GM12878 (cell line): ENCODE results near the gene KRT222. TPM values are rescaled to one million over a fixed set of nuclear protein-coding genes. Genes with fewer than 3 reads are reported as not detected.

Experiments used
- ASH2L ChIP-seq: fragments of 300-600, 200-600 bp; sonication (generic); IDR thresholded peaks from 2 replicates; pipeline ENCODE4 v1.6.1; 2017; ENCODE audit warnings: low read depth, mild to moderate bottlenecking, borderline replicate concordance
- EZH2 ChIP-seq: IDR thresholded peaks from 2 replicates; pipeline ENCODE4 v1.6.1; 2012; ENCODE audit warnings: low read depth, mild to moderate bottlenecking, control low read depth, inconsistent platforms, low read length, borderline replicate concordance; ENCODE audit not compliant: control insufficient read depth
- HDAC6 ChIP-seq: fragments of 200-600 bp; sonication (generic); IDR thresholded peaks from one replicate; pipeline ENCODE4 v1.8.0; 2017; ENCODE audit warnings: antibody characterized with exemption; ENCODE audit not compliant: unreplicated experiment
- JUNB ChIP-seq: IDR thresholded peaks from 2 replicates; pipeline ENCODE4 v1.6.1; 2016; ENCODE audit warnings: antibody characterized with exemption, mild to moderate bottlenecking
- RAD21 ChIP-seq: IDR thresholded peaks from 2 replicates; pipeline ENCODE4 v1.6.1; 2011; ENCODE audit warnings: mild to moderate bottlenecking, low read depth, low read length, moderate library complexity; ENCODE audit not compliant: insufficient read depth
- RCOR1 ChIP-seq: conservative IDR thresholded peaks from 2 replicates; pipeline ENCODE4 v1.6.1; 2012; ENCODE audit warnings: low read depth, low read length, improper control_type of control experiment
- ZNF622 ChIP-seq: fragments of 450-650 bp; IDR thresholded peaks from 2 replicates; pipeline ENCODE4 v1.6.1; 2017; ENCODE audit warnings: mild to moderate bottlenecking, inconsistent platforms
- polyA plus RNA-seq, 11 experiments: library from polyadenylated mRNA; depleted of rRNA in 4 of 11; unstranded in 6 of 11; stranded (reverse) in 5 of 11; fragments of >200 nt; fragmentation: Nextera tagmentation in 4 of 11; fragmentation: Illumina TruSeq in 1 of 11; extraction: Ambion mirVana in 4 of 11; extraction: Trizol in 1 of 11; gene quantifications; 1 replicate in 1 of 11; 2 replicates in 10 of 11; pipeline versions ENCODE4 v1.2.1 to v1.2.3, GENCODE V29; 2011 to 2016; ENCODE audit warnings: inconsistent platforms in 2 of 11, missing spikeins in 2 of 11, low read depth in 1 of 11
- total RNA-seq, 4 experiments: library from RNA; depleted of rRNA in 3 of 4; stranded (reverse); fragments of >200 nt in 3 of 4; fragmentation: Illumina TruSeq in 1 of 4; extraction: Trizol in 1 of 4; gene quantifications; 2 replicates each; pipeline versions ENCODE4 v1.2.1 to v1.2.3, GENCODE V29; 2013 to 2021
- TF ChIP-seq, protein P1 (sequence below): fragments of 150-350 bp; IDR thresholded peaks from 2 replicates; pipeline ENCODE4 v1.6.1; 2014; ENCODE audit warnings: mild to moderate bottlenecking, low read depth, low read length
- TF ChIP-seq, protein P2 (sequence below): fragments of 450-650 bp; IDR thresholded peaks from 2 replicates; pipeline ENCODE4 v1.6.1; 2017; ENCODE audit warnings: mild to moderate bottlenecking, moderate library complexity
- TF ChIP-seq, protein P3 (sequence below): fragments of 450-650 bp; IDR thresholded peaks from 2 replicates; pipeline ENCODE4 v1.6.1; 2014; ENCODE audit warnings: mild to moderate bottlenecking
- TF ChIP-seq, protein P4 (sequence below): IDR thresholded peaks from 2 replicates; pipeline ENCODE4 v1.6.1; 2012; ENCODE audit warnings: improper control_type of control experiment, low read depth, low read length; ENCODE audit not compliant: insufficient replicate concordance
- TF ChIP-seq, protein P5 (sequence below): fragments of 450-650 bp; formaldehyde crosslinking; IDR thresholded peaks from 2 replicates; pipeline ENCODE4 v1.4.0; 2022; ENCODE audit warnings: mild to moderate bottlenecking, moderate library complexity

Gene KRT222
- total and polyA plus RNA-seq, 10 of the 15 experiments (the other 5 are each of a cell fraction or from before 2014, with no cell fraction given): 0.21 to 6.4 (median 0.54) TPM; not detected in 1

DNA sequence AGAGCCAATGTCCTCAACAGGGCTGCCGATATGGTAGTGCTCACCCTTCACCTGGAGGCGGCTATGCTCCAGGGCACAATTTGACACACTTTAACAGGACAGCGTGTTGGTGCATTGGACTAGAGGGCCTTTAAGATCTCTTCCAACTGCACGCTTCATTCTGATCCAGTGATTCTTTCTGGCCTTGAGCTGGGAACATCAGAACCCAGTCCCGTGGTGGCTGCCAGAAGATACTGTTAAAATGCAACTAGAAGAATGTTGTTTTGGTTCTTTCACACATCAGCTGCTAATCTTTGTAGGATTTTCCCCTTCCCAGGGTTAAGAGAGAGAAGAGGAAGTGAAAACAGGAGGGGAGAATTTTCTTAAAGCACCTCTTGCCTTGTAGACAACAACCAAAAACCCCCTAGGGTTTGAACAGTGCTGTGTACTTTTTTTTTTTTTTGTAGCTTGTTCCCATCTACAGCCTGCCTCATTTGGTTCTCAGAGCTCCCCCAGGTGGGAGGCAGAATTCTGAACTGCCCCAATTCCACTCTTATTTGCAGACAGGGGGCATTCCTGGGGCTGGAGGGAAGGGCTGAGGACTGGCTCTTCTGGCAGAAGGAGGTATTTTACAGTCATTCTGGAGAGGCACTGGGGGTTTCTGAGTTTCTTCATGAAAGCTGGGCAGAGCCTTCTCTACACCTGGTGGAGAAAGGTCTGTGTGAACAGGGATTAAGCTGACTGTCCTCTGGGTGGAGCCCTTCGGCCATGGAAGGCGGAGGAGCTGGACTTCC, 49.7 kb downstream of the KRT222 start (continued):
- TF ChIP-seq, protein P1, sequence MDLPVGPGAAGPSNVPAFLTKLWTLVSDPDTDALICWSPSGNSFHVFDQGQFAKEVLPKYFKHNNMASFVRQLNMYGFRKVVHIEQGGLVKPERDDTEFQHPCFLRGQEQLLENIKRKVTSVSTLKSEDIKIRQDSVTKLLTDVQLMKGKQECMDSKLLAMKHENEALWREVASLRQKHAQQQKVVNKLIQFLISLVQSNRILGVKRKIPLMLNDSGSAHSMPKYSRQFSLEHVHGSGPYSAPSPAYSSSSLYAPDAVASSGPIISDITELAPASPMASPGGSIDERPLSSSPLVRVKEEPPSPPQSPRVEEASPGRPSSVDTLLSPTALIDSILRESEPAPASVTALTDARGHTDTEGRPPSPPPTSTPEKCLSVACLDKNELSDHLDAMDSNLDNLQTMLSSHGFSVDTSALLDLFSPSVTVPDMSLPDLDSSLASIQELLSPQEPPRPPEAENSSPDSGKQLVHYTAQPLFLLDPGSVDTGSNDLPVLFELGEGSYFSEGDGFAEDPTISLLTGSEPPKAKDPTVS: no peak
- TF ChIP-seq ASH2L: no peak
- TF ChIP-seq, protein P2, sequence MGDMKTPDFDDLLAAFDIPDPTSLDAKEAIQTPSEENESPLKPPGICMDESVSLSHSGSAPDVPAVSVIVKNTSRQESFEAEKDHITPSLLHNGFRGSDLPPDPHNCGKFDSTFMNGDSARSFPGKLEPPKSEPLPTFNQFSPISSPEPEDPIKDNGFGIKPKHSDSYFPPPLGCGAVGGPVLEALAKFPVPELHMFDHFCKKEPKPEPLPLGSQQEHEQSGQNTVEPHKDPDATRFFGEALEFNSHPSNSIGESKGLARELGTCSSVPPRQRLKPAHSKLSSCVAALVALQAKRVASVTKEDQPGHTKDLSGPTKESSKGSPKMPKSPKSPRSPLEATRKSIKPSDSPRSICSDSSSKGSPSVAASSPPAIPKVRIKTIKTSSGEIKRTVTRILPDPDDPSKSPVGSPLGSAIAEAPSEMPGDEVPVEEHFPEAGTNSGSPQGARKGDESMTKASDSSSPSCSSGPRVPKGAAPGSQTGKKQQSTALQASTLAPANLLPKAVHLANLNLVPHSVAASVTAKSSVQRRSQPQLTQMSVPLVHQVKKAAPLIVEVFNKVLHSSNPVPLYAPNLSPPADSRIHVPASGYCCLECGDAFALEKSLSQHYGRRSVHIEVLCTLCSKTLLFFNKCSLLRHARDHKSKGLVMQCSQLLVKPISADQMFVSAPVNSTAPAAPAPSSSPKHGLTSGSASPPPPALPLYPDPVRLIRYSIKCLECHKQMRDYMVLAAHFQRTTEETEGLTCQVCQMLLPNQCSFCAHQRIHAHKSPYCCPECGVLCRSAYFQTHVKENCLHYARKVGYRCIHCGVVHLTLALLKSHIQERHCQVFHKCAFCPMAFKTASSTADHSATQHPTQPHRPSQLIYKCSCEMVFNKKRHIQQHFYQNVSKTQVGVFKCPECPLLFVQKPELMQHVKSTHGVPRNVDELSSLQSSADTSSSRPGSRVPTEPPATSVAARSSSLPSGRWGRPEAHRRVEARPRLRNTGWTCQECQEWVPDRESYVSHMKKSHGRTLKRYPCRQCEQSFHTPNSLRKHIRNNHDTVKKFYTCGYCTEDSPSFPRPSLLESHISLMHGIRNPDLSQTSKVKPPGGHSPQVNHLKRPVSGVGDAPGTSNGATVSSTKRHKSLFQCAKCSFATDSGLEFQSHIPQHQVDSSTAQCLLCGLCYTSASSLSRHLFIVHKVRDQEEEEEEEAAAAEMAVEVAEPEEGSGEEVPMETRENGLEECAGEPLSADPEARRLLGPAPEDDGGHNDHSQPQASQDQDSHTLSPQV: peak; percentile 75
- TF ChIP-seq HDAC6: no peak
- TF ChIP-seq RCOR1: peak; percentile 29; the same call in 1 of the 2 replicates
- TF ChIP-seq, protein P3, sequence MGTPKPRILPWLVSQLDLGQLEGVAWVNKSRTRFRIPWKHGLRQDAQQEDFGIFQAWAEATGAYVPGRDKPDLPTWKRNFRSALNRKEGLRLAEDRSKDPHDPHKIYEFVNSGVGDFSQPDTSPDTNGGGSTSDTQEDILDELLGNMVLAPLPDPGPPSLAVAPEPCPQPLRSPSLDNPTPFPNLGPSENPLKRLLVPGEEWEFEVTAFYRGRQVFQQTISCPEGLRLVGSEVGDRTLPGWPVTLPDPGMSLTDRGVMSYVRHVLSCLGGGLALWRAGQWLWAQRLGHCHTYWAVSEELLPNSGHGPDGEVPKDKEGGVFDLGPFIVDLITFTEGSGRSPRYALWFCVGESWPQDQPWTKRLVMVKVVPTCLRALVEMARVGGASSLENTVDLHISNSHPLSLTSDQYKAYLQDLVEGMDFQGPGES: no peak
- TF ChIP-seq RAD21: peak; percentile 68
- TF ChIP-seq, protein P4, sequence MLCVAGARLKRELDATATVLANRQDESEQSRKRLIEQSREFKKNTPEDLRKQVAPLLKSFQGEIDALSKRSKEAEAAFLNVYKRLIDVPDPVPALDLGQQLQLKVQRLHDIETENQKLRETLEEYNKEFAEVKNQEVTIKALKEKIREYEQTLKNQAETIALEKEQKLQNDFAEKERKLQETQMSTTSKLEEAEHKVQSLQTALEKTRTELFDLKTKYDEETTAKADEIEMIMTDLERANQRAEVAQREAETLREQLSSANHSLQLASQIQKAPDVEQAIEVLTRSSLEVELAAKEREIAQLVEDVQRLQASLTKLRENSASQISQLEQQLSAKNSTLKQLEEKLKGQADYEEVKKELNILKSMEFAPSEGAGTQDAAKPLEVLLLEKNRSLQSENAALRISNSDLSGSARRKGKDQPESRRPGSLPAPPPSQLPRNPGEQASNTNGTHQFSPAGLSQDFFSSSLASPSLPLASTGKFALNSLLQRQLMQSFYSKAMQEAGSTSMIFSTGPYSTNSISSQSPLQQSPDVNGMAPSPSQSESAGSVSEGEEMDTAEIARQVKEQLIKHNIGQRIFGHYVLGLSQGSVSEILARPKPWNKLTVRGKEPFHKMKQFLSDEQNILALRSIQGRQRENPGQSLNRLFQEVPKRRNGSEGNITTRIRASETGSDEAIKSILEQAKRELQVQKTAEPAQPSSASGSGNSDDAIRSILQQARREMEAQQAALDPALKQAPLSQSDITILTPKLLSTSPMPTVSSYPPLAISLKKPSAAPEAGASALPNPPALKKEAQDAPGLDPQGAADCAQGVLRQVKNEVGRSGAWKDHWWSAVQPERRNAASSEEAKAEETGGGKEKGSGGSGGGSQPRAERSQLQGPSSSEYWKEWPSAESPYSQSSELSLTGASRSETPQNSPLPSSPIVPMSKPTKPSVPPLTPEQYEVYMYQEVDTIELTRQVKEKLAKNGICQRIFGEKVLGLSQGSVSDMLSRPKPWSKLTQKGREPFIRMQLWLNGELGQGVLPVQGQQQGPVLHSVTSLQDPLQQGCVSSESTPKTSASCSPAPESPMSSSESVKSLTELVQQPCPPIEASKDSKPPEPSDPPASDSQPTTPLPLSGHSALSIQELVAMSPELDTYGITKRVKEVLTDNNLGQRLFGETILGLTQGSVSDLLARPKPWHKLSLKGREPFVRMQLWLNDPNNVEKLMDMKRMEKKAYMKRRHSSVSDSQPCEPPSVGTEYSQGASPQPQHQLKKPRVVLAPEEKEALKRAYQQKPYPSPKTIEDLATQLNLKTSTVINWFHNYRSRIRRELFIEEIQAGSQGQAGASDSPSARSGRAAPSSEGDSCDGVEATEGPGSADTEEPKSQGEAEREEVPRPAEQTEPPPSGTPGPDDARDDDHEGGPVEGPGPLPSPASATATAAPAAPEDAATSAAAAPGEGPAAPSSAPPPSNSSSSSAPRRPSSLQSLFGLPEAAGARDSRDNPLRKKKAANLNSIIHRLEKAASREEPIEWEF: peak; percentile 100
- no peak for TF ChIP-seq ZNF622
- peak; percentile 62 for TF ChIP-seq JUNB
- TF ChIP-seq, protein P5, sequence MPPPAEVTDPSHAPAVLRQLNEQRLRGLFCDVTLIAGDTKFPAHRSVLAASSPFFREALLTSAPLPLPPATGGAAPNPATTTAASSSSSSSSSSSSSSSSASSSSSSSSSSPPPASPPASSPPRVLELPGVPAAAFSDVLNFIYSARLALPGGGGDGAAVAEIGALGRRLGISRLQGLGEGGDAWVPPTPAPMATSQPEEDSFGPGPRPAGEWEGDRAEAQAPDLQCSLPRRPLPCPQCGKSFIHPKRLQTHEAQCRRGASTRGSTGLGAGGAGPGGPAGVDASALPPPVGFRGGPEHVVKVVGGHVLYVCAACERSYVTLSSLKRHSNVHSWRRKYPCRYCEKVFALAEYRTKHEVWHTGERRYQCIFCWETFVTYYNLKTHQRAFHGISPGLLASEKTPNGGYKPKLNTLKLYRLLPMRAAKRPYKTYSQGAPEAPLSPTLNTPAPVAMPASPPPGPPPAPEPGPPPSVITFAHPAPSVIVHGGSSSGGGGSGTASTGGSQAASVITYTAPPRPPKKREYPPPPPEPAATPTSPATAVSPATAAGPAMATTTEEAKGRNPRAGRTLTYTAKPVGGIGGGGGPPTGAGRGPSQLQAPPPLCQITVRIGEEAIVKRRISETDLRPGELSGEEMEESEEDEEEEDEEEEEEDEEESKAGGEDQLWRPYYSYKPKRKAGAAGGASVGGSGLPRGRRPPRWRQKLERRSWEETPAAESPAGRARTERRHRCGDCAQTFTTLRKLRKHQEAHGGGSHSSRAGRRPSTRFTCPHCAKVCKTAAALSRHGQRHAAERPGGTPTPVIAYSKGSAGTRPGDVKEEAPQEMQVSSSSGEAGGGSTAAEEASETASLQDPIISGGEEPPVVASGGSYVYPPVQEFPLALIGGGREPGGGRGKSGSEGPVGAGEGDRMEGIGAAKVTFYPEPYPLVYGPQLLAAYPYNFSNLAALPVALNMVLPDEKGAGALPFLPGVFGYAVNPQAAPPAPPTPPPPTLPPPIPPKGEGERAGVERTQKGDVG (CRISPR knock-in tag): peak; percentile 30; the same call in 1 of the 2 replicates
- no peak for TF ChIP-seq EZH2
